ENCODE measurements around the gene FATE1.

DNA sequence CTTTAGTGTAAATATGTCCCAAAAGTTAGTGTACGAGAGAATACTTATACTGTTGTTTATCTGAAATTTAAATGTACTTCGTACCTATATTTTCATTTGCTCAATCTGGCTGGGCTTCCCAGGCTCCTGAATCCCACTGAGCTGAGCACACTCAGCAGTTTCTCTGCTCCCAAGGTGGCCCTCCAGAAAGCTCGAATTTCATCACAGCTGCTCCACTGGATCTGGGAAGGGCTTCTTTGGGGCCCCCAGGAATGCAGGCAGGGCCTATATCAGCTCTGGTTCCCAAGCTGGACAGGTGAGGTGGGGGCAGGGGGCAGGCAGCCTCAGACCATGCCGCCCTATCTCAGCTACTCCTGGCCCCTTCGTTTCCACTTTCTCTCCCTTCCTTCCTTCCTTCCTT lies 1.5 kb upstream of the FATE1 start:
- TF ChIP-seq, protein P1, sequence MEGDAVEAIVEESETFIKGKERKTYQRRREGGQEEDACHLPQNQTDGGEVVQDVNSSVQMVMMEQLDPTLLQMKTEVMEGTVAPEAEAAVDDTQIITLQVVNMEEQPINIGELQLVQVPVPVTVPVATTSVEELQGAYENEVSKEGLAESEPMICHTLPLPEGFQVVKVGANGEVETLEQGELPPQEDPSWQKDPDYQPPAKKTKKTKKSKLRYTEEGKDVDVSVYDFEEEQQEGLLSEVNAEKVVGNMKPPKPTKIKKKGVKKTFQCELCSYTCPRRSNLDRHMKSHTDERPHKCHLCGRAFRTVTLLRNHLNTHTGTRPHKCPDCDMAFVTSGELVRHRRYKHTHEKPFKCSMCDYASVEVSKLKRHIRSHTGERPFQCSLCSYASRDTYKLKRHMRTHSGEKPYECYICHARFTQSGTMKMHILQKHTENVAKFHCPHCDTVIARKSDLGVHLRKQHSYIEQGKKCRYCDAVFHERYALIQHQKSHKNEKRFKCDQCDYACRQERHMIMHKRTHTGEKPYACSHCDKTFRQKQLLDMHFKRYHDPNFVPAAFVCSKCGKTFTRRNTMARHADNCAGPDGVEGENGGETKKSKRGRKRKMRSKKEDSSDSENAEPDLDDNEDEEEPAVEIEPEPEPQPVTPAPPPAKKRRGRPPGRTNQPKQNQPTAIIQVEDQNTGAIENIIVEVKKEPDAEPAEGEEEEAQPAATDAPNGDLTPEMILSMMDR (conservative IDR thresholded peaks at IDR 0.05; ENCODE audit: low read length), result no peak
- TF ChIP-seq EZH2phosphoT487 (IDR thresholded peaks at IDR 0.05; ENCODE audit: borderline replicate concordance), result no peak

All from Loucy (cell line).